Measurements from ENCODE around the gene CLEC2L. TPM values are rescaled to one million over a fixed set of nuclear protein-coding genes. Genes with fewer than 3 reads are reported as not detected.

CLEC2L gene
- total and polyA plus RNA-seq, 2 of the 4 experiments (the other 2 are of a cell fraction): not detected

DNA sequence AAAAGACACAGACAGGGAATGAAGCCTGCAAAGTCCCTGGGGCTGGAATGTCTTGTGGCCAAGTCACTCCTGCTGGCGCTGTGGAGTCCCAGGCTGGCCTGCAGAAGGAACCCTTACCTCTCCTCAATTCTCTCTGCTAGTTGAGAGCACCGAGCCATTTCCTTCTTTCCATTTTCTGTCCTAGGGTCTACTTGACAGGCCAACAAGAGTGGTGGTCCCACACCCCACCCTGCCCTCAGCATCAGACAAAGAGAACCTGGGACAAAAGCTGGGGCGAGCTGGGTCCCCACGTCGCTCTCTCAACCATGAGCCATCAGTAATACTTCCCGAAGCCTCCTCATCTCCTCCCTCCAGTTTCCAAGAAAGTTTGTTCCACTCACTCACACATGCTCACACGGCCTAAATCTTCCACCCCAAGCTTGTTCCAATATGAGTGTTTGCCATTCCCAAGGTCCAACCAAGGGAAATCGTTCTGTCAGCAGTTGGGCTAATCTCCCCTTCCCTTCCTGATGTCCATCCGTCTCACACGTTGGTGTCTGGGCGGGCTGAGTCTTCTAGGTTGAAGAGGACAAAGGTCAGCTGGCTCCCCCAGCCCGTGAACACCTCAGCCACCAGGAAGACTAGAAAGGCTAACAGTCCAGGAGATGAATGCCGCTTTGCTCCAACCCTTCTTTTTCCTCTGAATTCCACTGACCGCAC is 44.3 kb downstream of the CLEC2L start:
- POLR2A ChIA-PET (ENCODE audit: unreplicated experiment): no interaction called here
- peaks cover 2% of the 10 kb centered on the region; the same call in 1 of the 2 replicates for H3K4me1 ChIP-seq (ENCODE audit: control insufficient read depth, insufficient read depth, low read length)

More for the DNA sequence above, 44.3 kb downstream of the CLEC2L start:
- Histone ChIP-seq H3K9ac (ENCODE audit: low read depth, low read length) (no peak overlapping the region), H3K27ac (ENCODE audit: insufficient read depth, low read length) (no peak overlapping the region), H3K4ac (ENCODE audit: low read depth, low read length) (no peak overlapping the region), H2BK20ac (ENCODE audit: low read depth, low read length) (no peak overlapping the region), H2BK120ac (ENCODE audit: low read depth, low read length) (no peak overlapping the region), H2AK5ac (ENCODE audit: low read depth, low read length) (no peak overlapping the region), H3K9me3 (ENCODE audit: control insufficient read depth, insufficient read depth, low read length) (no peaks in the 10 kb centered on the region), H2AK9ac (replicated peaks; ENCODE audit: low read depth, low read length, poor library complexity) (no peak overlapping the region), H4K91ac (ENCODE audit: insufficient read depth, low read depth, low read length) (no peak overlapping the region), H3K9me1 (ENCODE audit: insufficient read depth, low read length) (peaks cover 7% of the 10 kb centered on the region; the same call in 1 of the 2 replicates), H3K18ac (ENCODE audit: low read depth, low read length) (no peak overlapping the region), H3K79me1 (ENCODE audit: low read depth in 1 of 2, low read length in 2 of 2) (peaks cover 0 to 26% of the 10 kb centered on the region in 2 experiments; a peak in 3 of 4 replicates), H4K5ac (ENCODE audit: low read depth, low read length) (no peak overlapping the region), H3K36me3 (ENCODE audit: control insufficient read depth, insufficient read depth, low read length) (peaks cover 71% of the 10 kb centered on the region), H2BK15ac (ENCODE audit: low read depth, low read length) (no peak overlapping the region), H3K4me2 (ENCODE audit: low read depth, low read length) (no peak overlapping the region), H2AFZ (replicated peaks; ENCODE audit: low read length, poor library complexity) (no peak overlapping the region), H3K56ac (ENCODE audit: extremely low read depth, insufficient read depth, low read length) (no peak overlapping the region), H3K4me3 (ENCODE audit: insufficient read depth, low read depth, low read length) (no peak overlapping the region), H2BK5ac (ENCODE audit: low read depth, low read length, poor library complexity, severe bottlenecking) (no peak overlapping the region), H3K14ac (replicated peaks; ENCODE audit: low read depth, low read length) (no peak overlapping the region), H4K8ac (ENCODE audit: low read depth in 2 of 2, low read length in 2 of 2) (no peak overlapping the region), H3K23ac (ENCODE audit: low read depth, low read length) (no peak overlapping the region), H4K20me1 (ENCODE audit: insufficient read depth, low read length) (peaks cover 11% of the 10 kb centered on the region; the same call in 1 of the 2 replicates), H3K27me3 (ENCODE audit: control insufficient read depth, insufficient read depth, low read length) (no peaks in the 10 kb centered on the region)
- in situ Hi-C loops (cut with MboI; ENCODE audit: low sequenced_read_pairs) (no loop called here), dilution Hi-C loops (cut with HindIII; ENCODE audit: low sequenced_read_pairs, unreplicated experiment) (no loop called here), intact Hi-C loops (cut with micrococcal nuclease) (no loop called here)
- DNase-seq (no peak), ATAC-seq (ENCODE audit: low read depth) (no peak)
- 97% methylated on average over 6 of the region's 14 CpGs; no CpG with 5 or more reads in 1 of the 2 experiments for WGBS, 2 experiments (ENCODE audit: extremely low coverage in 2 of 2, insufficient read length in 1 of 2)
- no TSS peak for BruUV-seq (replicated peaks)
- CTCF ChIA-PET: no interaction called here
- TF ChIP-seq RCOR1 (IDR thresholded peaks at IDR 0.05; ENCODE audit: insufficient replicate concordance, low read length): no peak
- TF ChIP-seq NFE2L2 (IDR thresholded peaks at IDR 0.05; ENCODE audit: low read depth, low read length): no peak
- TF ChIP-seq MAZ (IDR thresholded peaks at IDR 0.05; ENCODE audit: borderline replicate concordance, low read depth, low read length): no peak
- no peak for TF ChIP-seq CEBPB (IDR thresholded peaks at IDR 0.05; ENCODE audit: low read depth, low read length)
- no peak for TF ChIP-seq ELK1 (IDR thresholded peaks at IDR 0.05; ENCODE audit: borderline replicate concordance, low read depth, low read length)
- TF ChIP-seq RFX5 (IDR thresholded peaks at IDR 0.05; ENCODE audit: low read depth, low read length): no peak
- no peak for TF ChIP-seq SMC3 (IDR thresholded peaks at IDR 0.05; ENCODE audit: low read depth, low read length)
- no peak for TF ChIP-seq BHLHE40 (IDR thresholded peaks at IDR 0.05; ENCODE audit: low read depth, low read length)
- TF ChIP-seq, protein P1, sequence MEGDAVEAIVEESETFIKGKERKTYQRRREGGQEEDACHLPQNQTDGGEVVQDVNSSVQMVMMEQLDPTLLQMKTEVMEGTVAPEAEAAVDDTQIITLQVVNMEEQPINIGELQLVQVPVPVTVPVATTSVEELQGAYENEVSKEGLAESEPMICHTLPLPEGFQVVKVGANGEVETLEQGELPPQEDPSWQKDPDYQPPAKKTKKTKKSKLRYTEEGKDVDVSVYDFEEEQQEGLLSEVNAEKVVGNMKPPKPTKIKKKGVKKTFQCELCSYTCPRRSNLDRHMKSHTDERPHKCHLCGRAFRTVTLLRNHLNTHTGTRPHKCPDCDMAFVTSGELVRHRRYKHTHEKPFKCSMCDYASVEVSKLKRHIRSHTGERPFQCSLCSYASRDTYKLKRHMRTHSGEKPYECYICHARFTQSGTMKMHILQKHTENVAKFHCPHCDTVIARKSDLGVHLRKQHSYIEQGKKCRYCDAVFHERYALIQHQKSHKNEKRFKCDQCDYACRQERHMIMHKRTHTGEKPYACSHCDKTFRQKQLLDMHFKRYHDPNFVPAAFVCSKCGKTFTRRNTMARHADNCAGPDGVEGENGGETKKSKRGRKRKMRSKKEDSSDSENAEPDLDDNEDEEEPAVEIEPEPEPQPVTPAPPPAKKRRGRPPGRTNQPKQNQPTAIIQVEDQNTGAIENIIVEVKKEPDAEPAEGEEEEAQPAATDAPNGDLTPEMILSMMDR (conservative IDR thresholded peaks at IDR 0.05; ENCODE audit: low read depth, low read length): no peak
- TF ChIP-seq MAFK (IDR thresholded peaks at IDR 0.05; ENCODE audit: low read depth, low read length): no peak
- no peak for TF ChIP-seq USF2 (IDR thresholded peaks at IDR 0.05; ENCODE audit: low read depth, low read length)
- TF ChIP-seq FOS (IDR thresholded peaks at IDR 0.05; ENCODE audit: low read depth, low read length): no peak
- TF ChIP-seq RAD21 (IDR thresholded peaks at IDR 0.05; ENCODE audit: low read length): no peak
- TF ChIP-seq CHD1 (IDR thresholded peaks at IDR 0.05; ENCODE audit: low read depth, low read length): no peak
- TF ChIP-seq POLR2A (IDR thresholded peaks at IDR 0.05; ENCODE audit: low read depth, low read length): no peak
- TF ChIP-seq MXI1 (IDR thresholded peaks at IDR 0.05; ENCODE audit: borderline replicate concordance, low read depth, low read length): no peak

Data from IMR-90 (cell line).